HepG2 (cell line): Measurements from ENCODE around the gene SECTM1. TPM values are rescaled to one million over a fixed set of nuclear protein-coding genes. Genes with fewer than 3 reads are reported as not detected.

ENCODE experiments used
- CTCF ChIP-seq: sonication (generic); formaldehyde crosslinking; IDR thresholded peaks from 2 replicates; pipeline ENCODE4 v1.5.0; 2020; ENCODE audit warnings: mild to moderate bottlenecking, missing genetic modification reagents, moderate library complexity
- FOXA3 ChIP-seq: IDR thresholded peaks from 2 replicates; pipeline ENCODE4 v1.6.1; 2016; ENCODE audit warnings: missing genetic modification reagents, missing compliant biosample characterization
- GABPB1 ChIP-seq: IDR thresholded peaks from 2 replicates; pipeline ENCODE4 v1.6.1; 2016; ENCODE audit warnings: mild to moderate bottlenecking, missing genetic modification reagents, moderate library complexity, missing compliant biosample characterization
- GFI1 ChIP-seq: sonication (generic); formaldehyde crosslinking; IDR thresholded peaks from 2 replicates; pipeline ENCODE4 v1.5.0; 2020; ENCODE audit warnings: missing genetic modification reagents, mild to moderate bottlenecking, borderline replicate concordance
- HHEX ChIP-seq: IDR thresholded peaks from 2 replicates; pipeline ENCODE4 v1.6.1; 2016; ENCODE audit warnings: control low read depth
- HOXA9 ChIP-seq: sonication (generic); formaldehyde crosslinking; IDR thresholded peaks from 2 replicates; pipeline ENCODE4 v1.8.1; 2022; ENCODE audit warnings: missing genetic modification reagents, mild to moderate bottlenecking, moderate library complexity, borderline replicate concordance
- JUN ChIP-seq: sonication (generic); formaldehyde crosslinking; IDR thresholded peaks from 2 replicates; pipeline ENCODE4 v1.4.0; 2020; ENCODE audit warnings: mild to moderate bottlenecking, missing genetic modification reagents
- JUND ChIP-seq: sonication (generic); formaldehyde crosslinking; IDR thresholded peaks from 2 replicates; pipeline ENCODE4 v1.8.0; 2022; ENCODE audit warnings: mild to moderate bottlenecking, missing genetic modification reagents
- KLF13 ChIP-seq: sonication (generic); formaldehyde crosslinking; IDR thresholded peaks from 2 replicates; pipeline ENCODE4 v1.4.0; 2020; ENCODE audit warnings: mild to moderate bottlenecking, missing genetic modification reagents
- MYC ChIP-seq: sonication (generic); formaldehyde crosslinking; IDR thresholded peaks from 2 replicates; pipeline ENCODE4 v1.9.0; 2021; ENCODE audit warnings: missing genetic modification reagents, borderline replicate concordance
- NCOA1 ChIP-seq: sonication (generic); formaldehyde crosslinking; IDR thresholded peaks from 2 replicates; pipeline ENCODE4 v1.9.0; 2021; ENCODE audit warnings: missing genetic modification reagents
- SKI ChIP-seq: fragments of 450-650 bp; IDR thresholded peaks from one replicate; pipeline ENCODE4 v1.6.1; 2018; ENCODE audit warnings: mild to moderate bottlenecking; ENCODE audit not compliant: partially characterized antibody
- SNRNP70 ChIP-seq: fragments of 200-400 bp; formaldehyde crosslinking; IDR thresholded peaks from 2 replicates; pipeline ENCODE4 v1.6.1; 2017; ENCODE audit warnings: mild to moderate bottlenecking, low read depth, low read length, moderate library complexity
- SRSF9 ChIP-seq: fragments of 200-400 bp; formaldehyde crosslinking; IDR thresholded peaks from 2 replicates; pipeline ENCODE4 v1.6.1; 2018; ENCODE audit warnings: borderline replicate concordance, mild to moderate bottlenecking, low read depth, low read length; ENCODE audit not compliant: insufficient read depth, poor library complexity, severe bottlenecking
- STAG1 ChIP-seq: sonication (generic); formaldehyde crosslinking; IDR thresholded peaks from 2 replicates; pipeline ENCODE4 v1.4.0; 2020; ENCODE audit warnings: missing genetic modification reagents
- THAP11 ChIP-seq: IDR thresholded peaks from 2 replicates; pipeline ENCODE4 v1.6.1; 2016; ENCODE audit warnings: missing biosample characterization, missing genetic modification reagents
- TRIM22 ChIP-seq: fragments of 450-650 bp; IDR thresholded peaks from 2 replicates; pipeline ENCODE4 v1.6.1; 2017
- WIZ ChIP-seq: sonication (generic); formaldehyde crosslinking; IDR thresholded peaks from 2 replicates; pipeline ENCODE4 v1.5.1; 2020; ENCODE audit warnings: mild to moderate bottlenecking, missing genetic modification reagents
- ZBTB42 ChIP-seq: sonication (generic); formaldehyde crosslinking; IDR thresholded peaks from 2 replicates; pipeline ENCODE4 v1.5.0; 2020; ENCODE audit warnings: mild to moderate bottlenecking, missing genetic modification reagents
- ZNF235 ChIP-seq: sonication (generic); formaldehyde crosslinking; IDR thresholded peaks from 2 replicates; pipeline ENCODE4 v1.8.1; 2023; ENCODE audit warnings: mild to moderate bottlenecking, missing genetic modification reagents, borderline replicate concordance
- ZNF430 ChIP-seq: sonication (generic); formaldehyde crosslinking; IDR thresholded peaks from 2 replicates; pipeline ENCODE4 v1.9.0; 2021; ENCODE audit warnings: mild to moderate bottlenecking, missing genetic modification reagents
- ZNF704 ChIP-seq: sonication (generic); formaldehyde crosslinking; IDR thresholded peaks from 2 replicates; pipeline ENCODE4 v1.8.1; 2023; ENCODE audit warnings: mild to moderate bottlenecking, inconsistent platforms, moderate library complexity, missing genetic modification reagents, borderline replicate concordance
- ZNF772 ChIP-seq: sonication (generic); formaldehyde crosslinking; IDR thresholded peaks from 2 replicates; pipeline ENCODE4 v1.5.0; 2020; ENCODE audit warnings: mild to moderate bottlenecking, missing genetic modification reagents
- ZNF790 ChIP-seq: sonication (generic); formaldehyde crosslinking; IDR thresholded peaks from 2 replicates; pipeline ENCODE4 v1.8.0; 2022; ENCODE audit warnings: missing genetic modification reagents, mild to moderate bottlenecking, borderline replicate concordance
- polyA plus RNA-seq, 8 experiments: library from polyadenylated mRNA; depleted of rRNA in 3 of 8; stranded (reverse) in 7 of 8; unstranded in 1 of 8; fragments of >200 nt; fragmentation: Illumina TruSeq in 4 of 8; extraction: Trizol in 4 of 8; gene quantifications; 2 replicates each; pipeline versions ENCODE4 v1.2.1 to v1.2.3, GENCODE V29; 2011 to 2016; ENCODE audit warnings: low read depth in 4 of 8, missing spikeins in 1 of 8, mixed read lengths in 1 of 8; ENCODE audit not compliant: insufficient read depth in 1 of 8
- total RNA-seq, 5 experiments: library from RNA; depleted of rRNA; stranded (reverse); fragments of >200 nt; fragmentation: Illumina TruSeq; extraction: Trizol; gene quantifications; 2 replicates each; pipeline ENCODE4 v1.2.3, GENCODE V29; 2016; ENCODE audit warnings: low read depth in 1 of 5
- TF ChIP-seq, protein P1 (sequence below): sonication (generic); formaldehyde crosslinking; IDR thresholded peaks from 2 replicates; pipeline ENCODE4 v1.5.0; 2020; ENCODE audit warnings: missing genetic modification reagents

SECTM1 gene
- total and polyA plus RNA-seq, 2 of the 13 experiments (the other 11 are each of a cell fraction or from before 2014, with no cell fraction given) = 3.5 to 5.3 TPM

DNA sequence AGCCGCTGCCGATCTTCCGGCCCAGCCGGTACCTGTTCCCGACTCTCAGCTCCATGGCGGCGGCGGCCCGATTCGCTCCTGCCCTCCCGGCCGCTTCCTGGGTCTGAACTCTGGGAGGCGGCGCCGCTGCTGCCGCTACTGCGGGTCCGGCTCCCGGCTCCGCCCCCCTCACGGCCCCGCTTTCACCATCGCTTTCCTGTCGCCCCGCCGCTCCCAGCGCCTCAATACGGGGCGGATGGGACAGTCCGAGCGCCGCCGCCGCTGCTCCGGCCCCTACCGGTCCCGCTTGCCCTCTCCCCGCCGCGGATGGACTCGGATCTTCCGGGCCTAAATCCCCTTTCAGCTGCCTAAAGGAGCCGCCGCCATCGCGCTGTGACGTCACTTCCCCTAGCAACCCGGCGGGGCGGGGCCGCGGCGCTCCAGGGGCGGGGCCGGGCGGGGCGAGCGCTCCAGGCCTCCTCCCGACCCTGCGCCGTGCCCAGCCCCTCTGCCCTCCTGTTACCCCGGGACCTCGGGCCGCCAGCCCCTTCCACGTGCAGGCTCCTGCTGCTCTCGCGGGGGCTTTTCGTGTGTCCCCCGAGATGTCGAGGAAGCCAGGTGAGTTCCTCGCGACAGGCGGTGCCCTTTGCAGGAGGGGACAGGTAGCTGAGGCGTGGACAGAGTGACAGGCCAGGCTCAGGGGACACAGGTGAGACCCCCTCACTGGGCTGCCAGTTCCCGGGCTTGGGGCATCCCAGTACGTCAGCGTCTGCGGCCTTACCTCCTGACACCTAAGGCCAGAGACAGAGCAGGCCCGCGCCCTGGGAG is 60.0 kb downstream of the SECTM1 start, which contains the start of gene CSNK1D (continued):
- TF ChIP-seq JUND (CRISPR knock-in tag) (peak; percentile 80), TRIM22 (no peak), ZNF430 (peak; percentile 86), JUN (CRISPR knock-in tag) (peak; percentile 83), THAP11 (CRISPR knock-in tag) (peak; percentile 85), KLF13 (CRISPR knock-in tag) (peak; percentile 59; the same call in 1 of the 2 replicates), WIZ (CRISPR knock-in tag) (no peak), ZBTB42 (peak; percentile 86), MYC (CRISPR knock-in tag) (peak; percentile 92; the same call in 1 of the 2 replicates), CTCF (CRISPR knock-in tag) (no peak; the same call in none of the 2 replicates), ZNF704 (CRISPR knock-in tag) (0 out of 2 replicates have a peak, but pooled peaks have one; percentile 29), GABPB1 (CRISPR knock-in tag) (peak; percentile 94), SRSF9 (no peak), GFI1 (CRISPR knock-in tag) (peak; percentile 87; the same call in 1 of the 2 replicates), NCOA1 (CRISPR knock-in tag) (peak; percentile 90), ZNF790 (peak; percentile 94; the same call in 1 of the 2 replicates), STAG1 (no peak; the same call in 1 of the 2 replicates), SKI (peak; percentile 62), SNRNP70 (no peak), FOXA3 (CRISPR knock-in tag) (peak; percentile 11; the same call in 1 of the 2 replicates), ZNF235 (peak; percentile 86), HHEX (CRISPR knock-in tag) (no peak), ZNF772 (CRISPR knock-in tag) (peak; percentile 73; the same call in 1 of the 2 replicates), HOXA9 (CRISPR knock-in tag) (no peak)
- TF ChIP-seq, protein P1, sequence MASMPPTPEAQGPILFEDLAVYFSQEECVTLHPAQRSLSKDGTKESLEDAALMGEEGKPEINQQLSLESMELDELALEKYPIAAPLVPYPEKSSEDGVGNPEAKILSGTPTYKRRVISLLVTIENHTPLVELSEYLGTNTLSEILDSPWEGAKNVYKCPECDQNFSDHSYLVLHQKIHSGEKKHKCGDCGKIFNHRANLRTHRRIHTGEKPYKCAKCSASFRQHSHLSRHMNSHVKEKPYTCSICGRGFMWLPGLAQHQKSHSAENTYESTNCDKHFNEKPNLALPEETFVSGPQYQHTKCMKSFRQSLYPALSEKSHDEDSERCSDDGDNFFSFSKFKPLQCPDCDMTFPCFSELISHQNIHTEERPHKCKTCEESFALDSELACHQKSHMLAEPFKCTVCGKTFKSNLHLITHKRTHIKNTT = no peak
